Measurements from ENCODE around the gene GJC1.

GRCh38 chr17:44775838-44776621 lies 54.1 kb downstream of the GJC1 start:
- no peak; the same call in 1 of the 2 replicates for TF ChIP-seq POLR2AphosphoS5 (IDR thresholded peaks at IDR 0.05; ENCODE audit: low read depth, low read length)
- no peak for TF ChIP-seq TAF1 (IDR thresholded peaks at IDR 0.05; ENCODE audit: borderline replicate concordance, insufficient read depth, low read length)
- TF ChIP-seq, protein P1, sequence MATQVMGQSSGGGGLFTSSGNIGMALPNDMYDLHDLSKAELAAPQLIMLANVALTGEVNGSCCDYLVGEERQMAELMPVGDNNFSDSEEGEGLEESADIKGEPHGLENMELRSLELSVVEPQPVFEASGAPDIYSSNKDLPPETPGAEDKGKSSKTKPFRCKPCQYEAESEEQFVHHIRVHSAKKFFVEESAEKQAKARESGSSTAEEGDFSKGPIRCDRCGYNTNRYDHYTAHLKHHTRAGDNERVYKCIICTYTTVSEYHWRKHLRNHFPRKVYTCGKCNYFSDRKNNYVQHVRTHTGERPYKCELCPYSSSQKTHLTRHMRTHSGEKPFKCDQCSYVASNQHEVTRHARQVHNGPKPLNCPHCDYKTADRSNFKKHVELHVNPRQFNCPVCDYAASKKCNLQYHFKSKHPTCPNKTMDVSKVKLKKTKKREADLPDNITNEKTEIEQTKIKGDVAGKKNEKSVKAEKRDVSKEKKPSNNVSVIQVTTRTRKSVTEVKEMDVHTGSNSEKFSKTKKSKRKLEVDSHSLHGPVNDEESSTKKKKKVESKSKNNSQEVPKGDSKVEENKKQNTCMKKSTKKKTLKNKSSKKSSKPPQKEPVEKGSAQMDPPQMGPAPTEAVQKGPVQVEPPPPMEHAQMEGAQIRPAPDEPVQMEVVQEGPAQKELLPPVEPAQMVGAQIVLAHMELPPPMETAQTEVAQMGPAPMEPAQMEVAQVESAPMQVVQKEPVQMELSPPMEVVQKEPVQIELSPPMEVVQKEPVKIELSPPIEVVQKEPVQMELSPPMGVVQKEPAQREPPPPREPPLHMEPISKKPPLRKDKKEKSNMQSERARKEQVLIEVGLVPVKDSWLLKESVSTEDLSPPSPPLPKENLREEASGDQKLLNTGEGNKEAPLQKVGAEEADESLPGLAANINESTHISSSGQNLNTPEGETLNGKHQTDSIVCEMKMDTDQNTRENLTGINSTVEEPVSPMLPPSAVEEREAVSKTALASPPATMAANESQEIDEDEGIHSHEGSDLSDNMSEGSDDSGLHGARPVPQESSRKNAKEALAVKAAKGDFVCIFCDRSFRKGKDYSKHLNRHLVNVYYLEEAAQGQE (IDR thresholded peaks at IDR 0.05; ENCODE audit: insufficient read depth in 1 of 2, low read depth in 2 of 2, low read length in 2 of 2), result no peak
- TF ChIP-seq FOXP2 (optimal IDR thresholded peaks at IDR 0.05; ENCODE audit: borderline replicate concordance, extremely low read depth, extremely low read length, insufficient read depth), result no peak
- no peak for TF ChIP-seq SIN3A (IDR thresholded peaks at IDR 0.05; ENCODE audit: borderline replicate concordance, insufficient read depth, low read length)
